B cell (primary cell): ENCODE results near the gene PCDHB10.

Experiments used
- EZH2 ChIP-seq: IDR thresholded peaks from 2 replicates; pipeline ENCODE4 v1.6.1; 2012; ENCODE audit warnings: borderline replicate concordance, low read depth, mild to moderate bottlenecking, moderate library complexity, low read length; ENCODE audit not compliant: insufficient read depth, poor library complexity, severe bottlenecking
- TF ChIP-seq, protein P1 (sequence below): fragments of 200-600 bp; IDR thresholded peaks from one replicate; pipeline ENCODE4 v1.8.0; 2022; ENCODE audit warnings: antibody characterized with exemption, mild to moderate bottlenecking

DNA sequence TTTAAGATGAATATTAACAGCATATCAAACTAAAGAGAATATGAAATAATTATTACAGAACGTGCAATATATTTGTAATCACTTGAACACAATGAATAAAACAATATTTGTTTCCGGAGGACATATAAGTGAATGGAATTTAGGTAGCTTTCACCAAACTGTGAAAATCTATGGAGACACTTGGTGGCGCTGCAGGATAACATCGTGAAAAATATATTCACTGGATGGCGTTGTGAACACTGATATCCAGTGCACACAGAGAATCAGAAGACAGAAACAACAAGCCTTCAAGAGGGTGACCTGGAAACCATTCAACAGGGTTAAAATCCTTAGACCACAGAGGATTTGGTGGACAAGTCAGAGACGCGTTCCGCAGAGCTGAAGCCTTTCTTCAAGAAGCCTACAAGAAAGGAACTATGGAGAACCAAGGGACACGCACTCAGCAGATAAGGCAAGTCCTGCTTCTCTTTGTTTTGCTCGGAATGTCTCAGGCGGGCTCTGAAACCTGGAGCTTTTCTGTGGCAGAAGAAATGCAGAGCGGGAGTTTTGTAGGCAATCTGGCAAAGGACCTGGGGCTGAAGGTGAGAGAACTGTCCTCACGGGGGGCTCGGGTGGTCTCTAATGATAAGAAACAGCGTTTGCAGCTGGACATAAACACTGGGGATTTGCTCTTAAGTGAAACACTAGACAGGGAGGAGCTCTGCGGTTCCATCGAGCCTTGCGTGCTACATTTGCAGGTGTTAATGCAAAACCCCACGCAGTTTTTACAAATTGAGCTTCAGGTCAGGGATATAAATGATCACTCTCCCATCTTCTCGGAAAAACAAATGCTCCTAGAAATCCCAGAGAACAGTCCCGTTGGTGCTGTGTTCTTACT lies 7.4 kb downstream of the PCDHB10 start, which contains the start of gene PCDHB11:
- TF ChIP-seq, protein P1, sequence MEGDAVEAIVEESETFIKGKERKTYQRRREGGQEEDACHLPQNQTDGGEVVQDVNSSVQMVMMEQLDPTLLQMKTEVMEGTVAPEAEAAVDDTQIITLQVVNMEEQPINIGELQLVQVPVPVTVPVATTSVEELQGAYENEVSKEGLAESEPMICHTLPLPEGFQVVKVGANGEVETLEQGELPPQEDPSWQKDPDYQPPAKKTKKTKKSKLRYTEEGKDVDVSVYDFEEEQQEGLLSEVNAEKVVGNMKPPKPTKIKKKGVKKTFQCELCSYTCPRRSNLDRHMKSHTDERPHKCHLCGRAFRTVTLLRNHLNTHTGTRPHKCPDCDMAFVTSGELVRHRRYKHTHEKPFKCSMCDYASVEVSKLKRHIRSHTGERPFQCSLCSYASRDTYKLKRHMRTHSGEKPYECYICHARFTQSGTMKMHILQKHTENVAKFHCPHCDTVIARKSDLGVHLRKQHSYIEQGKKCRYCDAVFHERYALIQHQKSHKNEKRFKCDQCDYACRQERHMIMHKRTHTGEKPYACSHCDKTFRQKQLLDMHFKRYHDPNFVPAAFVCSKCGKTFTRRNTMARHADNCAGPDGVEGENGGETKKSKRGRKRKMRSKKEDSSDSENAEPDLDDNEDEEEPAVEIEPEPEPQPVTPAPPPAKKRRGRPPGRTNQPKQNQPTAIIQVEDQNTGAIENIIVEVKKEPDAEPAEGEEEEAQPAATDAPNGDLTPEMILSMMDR: no peak
- TF ChIP-seq EZH2: no peak
